GM18511 (cell line): ENCODE data around the gene HOTAIR.

Experiments
- ATAC-seq: cut with Tn5 transposase; IDR thresholded peaks from one replicate; pipeline ENCODE4 v1.9.1; 2021; ENCODE audit warnings: mild to moderate bottlenecking, moderate library complexity; ENCODE audit not compliant: unreplicated experiment

The HOTAIR gene

GRCh38 chr12:53963005-53963404 lies 11.7 kb downstream of the HOTAIR start:
- ATAC-seq: no peak

DNA sequence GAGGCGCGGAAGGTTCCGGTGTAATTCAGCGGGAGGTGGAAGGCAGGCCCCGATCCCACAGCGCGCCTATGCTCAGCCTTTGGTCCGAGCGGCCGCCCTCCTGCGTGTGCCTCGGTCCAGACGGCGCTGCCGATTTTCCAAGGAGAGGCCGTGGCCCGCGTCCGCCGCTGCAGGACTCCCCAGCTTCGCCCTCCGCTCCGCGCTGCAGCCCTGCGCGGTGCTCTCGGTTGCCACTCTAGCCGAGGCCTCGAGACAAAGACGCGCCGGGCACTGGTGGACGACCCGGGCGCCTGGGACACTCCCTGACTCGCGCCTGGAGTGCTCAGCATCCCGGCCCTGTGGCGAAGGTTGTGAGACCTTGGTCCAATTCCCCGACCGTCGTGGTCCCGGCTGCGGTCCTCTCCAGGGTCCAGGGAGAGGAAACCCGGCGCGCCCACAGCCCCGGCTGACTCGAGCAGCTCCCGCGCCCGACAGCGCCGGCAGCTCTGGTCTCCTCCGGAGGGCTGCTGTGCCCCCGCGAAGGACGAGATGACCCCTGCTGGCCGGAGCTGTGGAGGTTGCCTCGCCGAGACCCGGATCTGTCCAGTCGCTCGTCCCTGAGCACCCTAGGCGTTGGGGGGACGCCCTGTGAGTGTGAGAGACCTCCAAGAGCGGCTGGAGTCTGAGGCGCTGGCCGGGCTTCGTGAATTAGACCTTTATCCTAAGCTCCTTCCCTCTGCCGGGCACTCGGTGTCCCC lies 13.6 kb downstream of the HOTAIR start:
- no peak for ATAC-seq

GRCh38 chr12:53960187-53961024 lies 14.3 kb downstream of the HOTAIR start:
- ATAC-seq: no peak

GRCh38 chr12:53959314-53959713 lies 15.4 kb downstream of the HOTAIR start:
- no peak for ATAC-seq

- no peak for ATAC-seq
These were observed 16.6 kb downstream of the HOTAIR start for GRCh38 chr12:53958128-53958527.

DNA sequence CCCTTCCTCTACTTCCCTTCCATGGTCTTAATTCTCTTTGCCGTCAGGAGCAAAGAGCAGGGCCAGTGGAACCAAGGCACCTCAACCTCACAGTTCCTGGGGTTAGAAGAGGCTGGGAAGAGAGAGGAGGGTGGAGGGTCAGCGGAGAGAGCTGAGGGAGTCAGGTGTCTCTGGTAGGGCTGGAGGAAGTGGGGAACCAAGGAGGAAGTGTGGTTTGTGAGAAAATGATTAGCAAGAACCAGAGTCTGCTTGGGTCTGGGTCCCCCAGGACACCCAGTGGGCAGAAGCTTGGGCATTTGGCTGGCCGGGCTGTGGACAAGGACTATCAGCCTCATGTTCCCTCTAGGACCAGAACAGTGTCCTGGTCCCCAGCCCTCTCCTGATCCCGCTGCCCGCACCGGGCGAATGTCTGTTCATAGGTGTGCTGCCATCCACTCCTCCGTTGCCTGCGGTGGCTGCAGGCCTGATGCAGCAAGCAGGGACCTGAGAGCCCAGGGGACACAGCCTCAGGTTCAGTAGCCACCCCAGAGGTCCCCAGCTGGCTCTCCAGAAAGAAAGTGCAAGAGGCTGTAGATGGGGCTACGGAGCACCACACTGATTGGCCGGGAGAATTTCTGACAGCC lies 17.7 kb downstream of the HOTAIR start:
- ATAC-seq: no peak

GRCh38 chr12:53956251-53956887 lies 18.4 kb downstream of the HOTAIR start:
- ATAC-seq: no peak

GRCh38 chr12:53955776-53956250 lies 18.9 kb downstream of the HOTAIR start:
- ATAC-seq: no peak

DNA sequence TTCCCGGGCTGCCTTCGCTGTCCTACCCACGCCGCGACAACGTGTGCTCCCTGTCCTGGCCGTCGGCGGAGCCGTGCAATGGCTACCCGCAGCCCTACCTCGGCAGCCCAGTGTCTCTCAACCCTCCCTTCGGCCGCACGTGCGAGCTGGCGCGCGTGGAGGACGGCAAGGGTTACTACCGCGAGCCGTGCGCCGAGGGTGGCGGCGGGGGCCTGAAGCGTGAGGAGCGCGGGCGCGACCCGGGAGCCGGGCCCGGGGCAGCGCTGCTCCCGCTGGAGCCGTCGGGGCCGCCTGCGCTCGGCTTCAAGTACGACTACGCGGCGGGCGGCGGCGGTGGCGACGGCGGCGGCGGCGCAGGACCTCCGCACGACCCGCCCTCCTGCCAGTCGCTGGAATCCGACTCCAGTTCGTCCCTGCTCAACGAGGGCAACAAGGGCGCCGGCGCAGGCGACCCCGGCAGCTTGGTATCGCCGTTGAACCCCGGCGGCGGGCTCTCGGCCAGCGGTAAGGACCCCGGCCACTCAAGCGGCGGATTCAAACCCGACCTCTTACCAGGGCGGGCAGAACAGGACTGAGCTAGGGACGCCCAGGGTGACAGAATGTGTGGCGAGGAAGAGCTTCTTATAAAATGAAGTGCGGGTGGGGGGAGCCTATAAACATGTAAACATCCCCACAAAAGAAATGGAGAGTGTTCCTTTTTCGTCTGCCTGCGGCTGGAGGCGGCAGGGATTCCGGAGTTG lies 19.5 kb downstream of the HOTAIR start:
- no peak for ATAC-seq

- ATAC-seq: no peak
These were observed 20.1 kb downstream of the HOTAIR start, which contains the start of gene HOXC12 for GRCh38 chr12:53954694-53955035. Gene HOXC12, plus strand, starts transcription at chr12:53954903. Its CDS starts 27 bp downstream, at chr12:53954930.

DNA sequence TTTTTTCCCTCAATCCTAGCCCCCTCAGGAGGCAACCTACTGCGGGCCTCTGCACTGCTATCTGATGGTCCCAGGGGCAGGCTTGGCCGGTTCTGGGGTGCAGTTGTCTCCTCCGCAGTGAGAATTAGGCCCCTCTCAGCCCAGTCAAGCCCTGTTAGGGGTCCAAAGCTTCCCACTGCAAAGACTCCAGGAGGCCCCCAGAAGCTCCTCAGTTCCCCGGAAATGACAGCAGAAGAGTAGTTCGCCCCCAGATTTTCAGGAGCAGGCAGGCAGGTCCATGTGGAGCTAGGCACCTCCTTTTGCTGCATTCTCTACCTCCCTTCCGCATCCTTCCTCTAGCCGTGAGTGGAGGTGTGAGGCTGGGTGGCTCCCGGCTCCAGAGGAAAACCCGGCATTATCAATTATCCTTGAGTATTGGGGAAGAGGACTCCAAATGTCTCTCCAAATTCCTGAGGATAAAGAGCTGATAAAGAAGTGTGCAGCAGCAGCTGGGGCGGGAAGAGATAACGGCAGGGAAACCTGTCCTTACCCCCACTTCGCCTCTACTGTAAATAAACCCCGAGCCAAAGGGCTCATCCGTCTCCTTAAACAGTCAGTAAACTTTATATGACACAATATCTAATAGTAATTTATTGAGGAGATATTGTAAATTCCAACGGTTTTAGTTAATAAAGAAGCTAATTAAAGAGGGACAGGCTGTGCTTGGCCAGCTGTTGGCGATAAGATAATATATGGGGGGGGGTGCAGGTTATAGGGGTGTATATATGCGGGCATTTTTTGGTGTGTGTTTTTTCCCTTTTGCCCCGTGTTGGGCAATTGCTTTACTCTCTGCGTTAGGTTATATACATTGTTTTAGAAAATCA lies 20.7 kb downstream of the HOTAIR start:
- no peak for ATAC-seq

- ATAC-seq: no peak
These were observed 21.7 kb downstream of the HOTAIR start for GRCh38 chr12:53952871-53953734.

GRCh38 chr12:53952335-53952694 lies 22.4 kb downstream of the HOTAIR start:
- no peak for ATAC-seq

DNA sequence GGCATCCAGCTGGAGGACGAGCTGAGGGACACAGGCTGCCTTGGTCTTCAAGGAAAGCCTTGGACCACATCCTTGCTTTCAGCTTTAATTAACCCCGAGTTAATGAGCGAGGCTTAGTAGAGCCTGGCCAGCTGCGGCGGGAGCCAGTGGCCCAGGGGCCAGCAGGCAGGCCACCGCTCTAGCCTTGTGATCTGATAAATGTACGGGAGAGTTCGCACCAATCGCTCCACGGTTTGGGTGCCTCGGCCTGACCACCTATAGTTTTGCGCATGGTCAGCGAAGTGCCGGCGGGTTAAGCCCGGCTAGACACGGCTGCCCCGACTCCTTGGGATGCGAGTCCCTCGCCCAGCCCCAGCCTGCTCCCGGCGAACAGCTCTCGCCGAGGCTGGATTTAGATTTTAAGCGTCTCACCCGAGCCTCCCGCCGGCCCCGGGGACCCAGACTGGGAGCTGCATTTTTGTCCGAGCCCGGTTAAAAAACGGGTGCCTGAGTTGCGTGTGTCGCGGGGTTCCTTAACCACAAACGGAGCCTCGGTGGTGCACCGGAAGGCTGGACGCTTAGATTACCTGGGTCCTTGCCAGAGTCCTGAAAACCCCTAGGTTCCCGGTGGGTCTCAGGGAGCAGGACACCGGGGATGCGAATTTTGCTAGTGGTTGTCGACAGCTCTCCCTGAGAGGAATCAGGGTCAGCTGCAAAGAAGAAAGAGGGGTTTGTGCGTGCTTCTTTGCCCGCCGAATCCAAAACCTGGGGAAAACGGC lies 23.0 kb downstream of the HOTAIR start:
- no peak for ATAC-seq

DNA sequence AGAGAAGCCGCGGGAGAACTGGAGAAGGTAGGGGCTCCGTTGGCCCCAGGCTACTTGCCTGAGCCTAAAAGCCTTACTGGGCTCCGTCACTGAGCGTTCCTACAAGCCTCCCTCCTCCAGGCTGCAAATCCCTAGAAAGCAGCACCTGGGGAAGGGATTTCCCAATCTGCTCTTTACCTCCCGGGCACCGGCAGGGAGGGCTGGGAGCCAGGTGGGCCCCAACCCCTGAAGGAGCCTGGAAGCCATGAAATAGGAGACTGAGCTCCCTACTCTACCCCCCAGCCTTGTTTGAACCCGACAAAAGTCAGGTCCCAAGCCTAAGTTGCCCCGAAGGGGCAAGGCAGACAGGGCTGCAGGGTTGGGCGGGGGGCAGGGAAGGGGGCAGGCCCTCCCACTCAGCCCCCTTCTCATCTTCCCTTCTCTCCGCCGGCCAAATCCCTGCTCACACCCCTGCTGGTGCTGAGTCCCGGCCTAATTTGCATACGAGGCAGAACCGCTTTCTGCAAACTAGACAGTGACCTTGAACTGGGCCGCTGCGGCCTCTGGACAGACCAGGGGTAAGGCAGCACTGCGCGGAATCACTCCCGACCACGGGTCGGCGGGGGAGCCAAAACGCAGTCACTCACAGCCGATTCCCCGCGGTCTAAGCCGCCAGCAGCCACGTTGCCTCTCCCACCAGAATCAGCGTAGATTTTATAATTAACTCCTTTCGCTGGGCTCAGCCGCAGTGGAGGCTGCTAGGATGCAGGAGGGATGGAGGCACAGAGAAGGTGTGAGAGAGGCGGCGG lies 23.8 kb downstream of the HOTAIR start:
- no peak for ATAC-seq

DNA sequence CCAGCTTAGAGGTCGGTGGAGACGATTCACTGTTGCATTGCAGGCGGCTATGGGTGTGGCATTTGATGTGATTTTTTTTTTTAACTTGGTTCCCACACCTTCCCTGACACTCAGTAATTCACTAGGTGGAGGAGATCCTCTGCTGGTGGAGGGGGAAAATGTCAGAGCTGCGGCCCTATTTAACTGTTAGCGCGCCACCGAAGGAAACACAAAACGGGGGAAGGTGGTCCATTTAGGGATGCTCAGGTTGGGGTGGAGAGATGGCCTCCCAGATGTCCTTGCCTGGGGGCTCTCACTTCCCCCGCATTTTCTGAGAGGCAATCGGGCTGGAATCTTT lies 24.3 kb downstream of the HOTAIR start:
- ATAC-seq: no peak
